ENCODE results near the gene PYROXD2.
A peak's percentile ranks its signal among the peaks of the same experiment; 100 is the strongest.

DNA sequence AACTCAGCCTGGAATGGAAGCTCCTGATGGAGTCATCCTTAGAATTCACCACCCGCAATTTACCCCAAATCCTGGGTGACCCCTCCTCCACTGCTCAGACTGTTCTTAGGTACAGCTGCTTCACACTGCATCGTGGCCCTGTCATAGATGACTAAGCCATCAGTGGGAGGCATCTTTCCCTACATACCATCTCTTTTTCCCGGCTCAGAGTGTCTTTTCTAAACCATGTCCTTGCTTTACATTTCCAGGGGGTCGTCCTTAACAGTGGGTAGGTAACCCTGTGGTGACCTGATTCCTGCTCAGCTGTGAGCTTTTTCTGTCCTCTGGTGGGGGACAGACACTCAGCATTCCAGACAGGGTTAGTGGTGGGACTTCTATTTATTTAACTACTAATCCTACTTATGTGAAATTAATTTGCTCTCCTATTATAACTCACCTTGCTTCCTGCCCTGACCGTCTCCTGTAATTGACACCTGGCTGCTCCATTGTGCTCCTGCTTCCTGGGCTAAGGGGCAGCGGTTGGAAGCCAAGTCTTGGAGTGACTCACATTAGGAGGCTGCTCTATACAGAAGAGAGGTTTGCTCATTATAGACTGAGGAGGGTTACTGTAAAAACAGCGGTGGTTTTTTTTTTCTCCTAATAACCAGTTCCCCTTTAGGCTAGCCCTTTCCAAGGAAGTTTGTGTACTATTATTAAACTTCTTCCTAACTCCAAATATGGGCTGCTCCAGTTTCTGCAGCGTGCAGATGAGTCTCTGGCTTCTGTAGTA, 40.6 kb downstream of the PYROXD2 start:
- TF ChIP-seq, protein P1, sequence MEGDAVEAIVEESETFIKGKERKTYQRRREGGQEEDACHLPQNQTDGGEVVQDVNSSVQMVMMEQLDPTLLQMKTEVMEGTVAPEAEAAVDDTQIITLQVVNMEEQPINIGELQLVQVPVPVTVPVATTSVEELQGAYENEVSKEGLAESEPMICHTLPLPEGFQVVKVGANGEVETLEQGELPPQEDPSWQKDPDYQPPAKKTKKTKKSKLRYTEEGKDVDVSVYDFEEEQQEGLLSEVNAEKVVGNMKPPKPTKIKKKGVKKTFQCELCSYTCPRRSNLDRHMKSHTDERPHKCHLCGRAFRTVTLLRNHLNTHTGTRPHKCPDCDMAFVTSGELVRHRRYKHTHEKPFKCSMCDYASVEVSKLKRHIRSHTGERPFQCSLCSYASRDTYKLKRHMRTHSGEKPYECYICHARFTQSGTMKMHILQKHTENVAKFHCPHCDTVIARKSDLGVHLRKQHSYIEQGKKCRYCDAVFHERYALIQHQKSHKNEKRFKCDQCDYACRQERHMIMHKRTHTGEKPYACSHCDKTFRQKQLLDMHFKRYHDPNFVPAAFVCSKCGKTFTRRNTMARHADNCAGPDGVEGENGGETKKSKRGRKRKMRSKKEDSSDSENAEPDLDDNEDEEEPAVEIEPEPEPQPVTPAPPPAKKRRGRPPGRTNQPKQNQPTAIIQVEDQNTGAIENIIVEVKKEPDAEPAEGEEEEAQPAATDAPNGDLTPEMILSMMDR (IDR thresholded peaks at IDR 0.05), result no peak
- no peak for TF ChIP-seq TAF1 (IDR thresholded peaks at IDR 0.05; ENCODE audit: borderline replicate concordance, low read depth, low read length)
- TF ChIP-seq EZH2phosphoT487 (IDR thresholded peaks at IDR 0.05; ENCODE audit: borderline replicate concordance, low read depth), result no peak
- TF ChIP-seq GABPA (IDR thresholded peaks at IDR 0.05; ENCODE audit: low read depth), result no peak
- TF ChIP-seq, protein P2, sequence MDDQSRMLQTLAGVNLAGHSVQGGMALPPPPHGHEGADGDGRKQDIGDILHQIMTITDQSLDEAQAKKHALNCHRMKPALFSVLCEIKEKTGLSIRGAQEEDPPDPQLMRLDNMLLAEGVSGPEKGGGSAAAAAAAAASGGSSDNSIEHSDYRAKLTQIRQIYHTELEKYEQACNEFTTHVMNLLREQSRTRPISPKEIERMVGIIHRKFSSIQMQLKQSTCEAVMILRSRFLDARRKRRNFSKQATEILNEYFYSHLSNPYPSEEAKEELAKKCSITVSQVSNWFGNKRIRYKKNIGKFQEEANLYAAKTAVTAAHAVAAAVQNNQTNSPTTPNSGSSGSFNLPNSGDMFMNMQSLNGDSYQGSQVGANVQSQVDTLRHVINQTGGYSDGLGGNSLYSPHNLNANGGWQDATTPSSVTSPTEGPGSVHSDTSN (IDR thresholded peaks at IDR 0.05), result no peak
- TF ChIP-seq FOSL2 (IDR thresholded peaks at IDR 0.05; ENCODE audit: borderline replicate concordance, low read depth), result peak; percentile 10; the same call in 1 of the 2 replicates
- no peak for TF ChIP-seq RFX5 (IDR thresholded peaks at IDR 0.05; ENCODE audit: low read length)
- TF ChIP-seq FOXM1 (IDR thresholded peaks at IDR 0.05; ENCODE audit: low read depth), result no peak
